ENCODE results near the gene CCDC85B.
A peak's percentile ranks its signal among the peaks of the same experiment; 100 is the strongest.

CCDC85B gene

DNA sequence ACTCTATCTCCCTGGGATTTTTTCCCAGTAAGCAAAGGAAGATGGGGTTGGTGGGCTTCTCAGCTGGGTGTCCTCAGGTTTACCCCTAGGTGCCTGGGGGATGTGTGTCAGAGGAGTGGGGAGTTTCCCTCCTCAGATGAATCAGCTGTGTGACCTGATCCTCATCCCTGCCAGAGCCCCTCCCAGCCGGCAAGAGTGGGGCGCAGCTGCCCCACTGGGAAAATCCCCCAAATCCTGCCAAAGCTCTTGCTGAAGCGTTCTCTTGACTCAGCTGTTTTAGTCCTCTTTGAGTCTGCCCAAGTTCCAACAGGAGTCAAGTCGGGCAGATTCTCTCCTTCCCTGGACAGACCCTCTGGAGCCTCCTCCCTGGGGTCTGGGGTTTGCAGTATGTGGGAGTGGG lies 22.4 kb downstream of the CCDC85B start:
- DNase-seq: no peak

DNA sequence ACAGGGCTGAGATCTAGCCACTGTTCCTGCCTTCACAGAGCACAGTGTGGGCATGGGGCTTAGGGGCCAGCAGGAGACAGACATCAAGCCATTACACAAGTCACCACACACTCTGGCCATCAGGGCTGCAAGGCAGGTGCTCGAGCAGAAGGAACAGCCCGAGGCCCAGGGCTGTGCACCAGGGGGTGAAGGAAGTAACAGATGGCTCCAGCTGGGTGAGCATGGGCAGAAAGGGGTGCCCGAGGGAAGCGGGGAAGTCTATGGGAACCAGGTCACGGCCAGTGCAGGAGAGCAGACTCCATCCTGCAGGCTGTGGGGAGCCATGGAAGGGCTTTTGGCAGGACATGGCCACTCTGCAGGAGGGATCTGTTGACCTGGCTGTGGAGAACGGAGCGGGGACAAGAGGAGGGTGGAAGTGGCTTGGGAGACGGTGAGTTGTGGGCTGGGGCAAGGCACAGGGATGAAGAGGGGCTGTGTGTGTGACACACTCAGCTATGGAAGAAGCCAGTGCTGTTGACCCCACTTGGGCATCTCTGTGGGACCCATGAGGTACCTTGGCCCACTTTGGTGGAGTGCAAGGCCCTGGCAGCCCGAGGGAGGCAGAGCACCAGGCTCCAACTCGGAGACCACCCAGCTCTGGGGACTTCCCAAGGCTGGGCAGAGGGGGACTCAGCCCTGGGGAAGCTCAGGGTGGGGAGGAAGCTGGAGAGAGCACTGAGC lies 24.8 kb downstream of the CCDC85B start:
- DNase-seq: no peak

DNA sequence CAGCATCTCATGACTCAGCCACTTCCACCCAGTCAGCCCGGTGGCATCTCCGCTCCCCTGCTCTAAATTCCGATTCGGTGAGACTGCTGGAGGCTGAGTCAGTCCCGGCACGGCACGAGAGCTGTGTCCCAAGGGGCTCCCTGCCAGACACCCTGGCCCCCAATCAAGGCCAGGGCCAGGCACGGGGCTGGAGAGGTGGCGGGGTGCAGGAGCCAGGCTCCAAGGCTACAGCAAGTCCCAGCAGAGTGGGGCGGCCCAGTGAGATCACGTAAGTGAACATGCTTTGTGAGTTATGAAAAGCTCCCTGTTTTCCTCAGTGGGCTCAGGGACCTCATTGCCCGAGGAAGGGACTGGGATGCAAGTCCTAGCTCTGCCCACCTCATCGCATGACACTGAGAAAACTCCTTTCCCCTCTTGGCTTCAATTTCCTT lies 25.4 kb downstream of the CCDC85B start:
- DNase-seq: no peak

DNA sequence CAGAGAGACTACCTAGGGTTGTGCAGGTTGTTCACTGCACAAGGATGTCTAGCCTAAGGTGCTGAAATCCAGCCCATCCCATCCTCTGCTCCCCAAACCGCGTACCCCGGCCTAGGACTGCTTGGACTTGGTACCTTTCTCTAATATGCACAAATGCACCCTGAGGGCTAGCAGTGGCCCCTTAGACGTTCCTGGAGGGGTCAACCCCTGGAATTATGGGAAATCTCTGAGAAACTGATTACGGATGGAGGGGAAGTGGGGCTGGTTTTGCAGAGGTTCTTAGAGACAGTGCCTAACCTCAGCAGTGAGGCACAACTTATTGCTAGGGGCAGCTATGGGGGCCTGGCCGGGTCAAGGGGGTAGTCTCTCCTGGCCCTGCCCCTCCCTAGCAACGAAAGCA lies 25.9 kb downstream of the CCDC85B start:
- DNase-seq: no peak

DNA sequence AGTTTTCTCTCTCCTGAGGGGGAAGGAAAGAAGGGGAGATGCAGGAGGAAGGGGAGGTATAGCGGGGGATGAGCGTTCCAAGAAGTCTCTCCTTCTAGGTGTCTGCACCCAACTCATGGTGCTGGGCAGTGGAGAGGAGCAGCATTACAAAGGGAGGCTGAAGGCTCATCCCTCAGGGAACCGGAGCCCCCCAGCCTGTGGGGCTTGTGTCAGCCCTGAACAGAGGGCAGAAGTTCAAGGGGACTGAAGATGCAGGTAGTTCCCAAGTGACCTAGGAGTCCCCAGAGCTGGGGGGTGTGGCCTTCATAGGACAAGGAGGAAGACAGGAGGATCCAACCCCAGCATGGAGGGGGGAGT lies 26.6 kb downstream of the CCDC85B start:
- no peak for DNase-seq

- no peak for DNase-seq
Observed at GRCh38 chr11:65917434-65918210, 27.1 kb downstream of the CCDC85B start.

- no peak for DNase-seq
Observed at GRCh38 chr11:65918211-65919140, 28.0 kb downstream of the CCDC85B start, which contains the start of gene C11orf68. Gene C11orf68, minus strand, starts transcription at chr11:65919062. Its CDS starts 31 bp downstream, at chr11:65919031.

DNA sequence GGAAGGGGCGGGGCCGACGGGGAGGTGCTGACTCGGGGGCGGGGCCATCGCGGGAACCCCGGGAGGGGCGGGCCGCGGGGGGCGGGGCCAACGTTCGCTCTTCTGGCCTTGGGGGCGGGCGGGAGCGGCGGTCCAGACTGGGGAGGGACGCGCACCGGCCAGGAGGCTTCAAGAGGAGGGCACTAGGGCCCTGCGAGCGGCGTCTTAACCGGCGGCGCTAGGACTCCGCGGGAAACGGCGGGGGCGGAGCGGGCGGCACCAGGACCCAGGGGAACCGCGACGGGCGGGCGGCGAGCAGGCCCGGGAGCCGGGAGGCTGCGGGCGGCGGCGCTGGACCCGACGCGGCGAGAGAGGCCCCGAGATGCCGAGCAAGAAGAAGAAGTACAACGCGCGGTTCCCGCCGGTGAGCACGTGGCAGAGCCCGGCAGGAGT lies 28.7 kb downstream of the CCDC85B start, which contains the start of gene DRAP1:
DRAP1 (plus strand) TSS at position 286 of the 432 bp plus-strand sequence; CDS start at position 362, 76 bp downstream.
- DNase-seq: peak; percentile 93

DNA sequence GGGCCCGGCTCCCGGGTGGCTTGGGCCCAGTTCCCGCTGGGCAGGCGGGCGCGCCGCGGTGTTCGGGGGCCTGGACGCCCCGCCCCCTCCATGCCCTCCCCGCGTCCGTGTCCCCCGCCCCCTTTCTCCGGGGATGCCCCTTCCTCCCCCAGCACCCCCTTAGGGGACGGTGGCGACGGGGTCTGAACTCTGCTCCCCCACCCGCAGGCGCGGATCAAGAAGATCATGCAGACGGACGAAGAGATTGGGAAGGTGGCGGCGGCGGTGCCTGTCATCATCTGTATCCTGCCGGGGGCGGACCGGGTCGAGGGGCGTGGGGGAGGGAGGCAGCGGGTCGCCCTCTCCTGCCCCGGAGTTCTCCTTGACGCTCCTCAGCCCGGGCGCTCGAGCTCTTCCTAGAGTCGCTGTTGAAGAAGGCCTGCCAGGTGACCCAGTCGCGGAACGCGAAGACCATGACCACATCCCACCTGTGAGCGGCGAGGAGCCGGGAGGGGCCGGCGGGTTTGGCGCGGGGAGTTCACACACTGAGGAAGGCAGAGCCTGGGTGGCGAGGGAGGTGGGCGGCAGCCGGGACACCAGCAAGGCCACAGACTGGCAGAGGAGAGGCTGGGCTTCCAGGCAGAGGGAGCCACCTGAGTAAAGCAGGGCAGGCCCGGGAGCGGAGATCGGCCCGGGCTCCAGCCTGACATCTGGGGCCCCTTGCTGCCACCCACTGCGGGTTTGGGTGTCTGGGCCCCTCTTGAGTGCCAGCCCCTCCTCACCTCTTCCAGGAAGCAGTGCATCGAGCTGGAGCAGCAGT lies 29.3 kb downstream of the CCDC85B start:
- DNase-seq: no peak

- DNase-seq: no peak
Observed at GRCh38 chr11:65920372-65920802, 29.9 kb downstream of the CCDC85B start.

DNA sequence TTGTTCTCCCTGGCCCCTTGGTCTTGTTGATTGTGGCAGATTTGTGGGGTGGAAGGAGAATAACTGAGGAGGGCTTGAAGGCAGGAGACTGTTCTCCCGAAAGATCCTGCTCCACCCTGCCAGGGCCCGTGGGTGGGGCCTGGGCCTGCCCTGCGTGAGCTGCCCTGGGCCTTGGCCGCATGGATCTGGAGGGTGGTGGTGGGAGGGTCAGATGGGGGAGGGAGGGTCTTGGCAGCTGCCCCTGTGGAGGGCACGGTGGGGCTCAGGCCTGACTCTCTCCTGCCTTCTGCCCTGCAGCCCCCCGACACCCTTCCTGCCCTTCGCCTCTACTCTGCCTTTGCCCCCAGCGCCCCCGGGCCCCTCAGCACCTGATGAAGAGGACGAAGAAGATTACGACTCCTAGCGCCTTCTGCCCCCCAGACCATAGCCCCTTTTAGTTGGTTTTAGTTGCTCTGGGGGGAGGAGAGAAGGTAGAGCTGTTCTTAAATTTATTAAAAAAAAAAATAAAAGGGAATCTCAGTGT lies 30.6 kb downstream of the CCDC85B start:
- DNase-seq: no peak

DNA sequence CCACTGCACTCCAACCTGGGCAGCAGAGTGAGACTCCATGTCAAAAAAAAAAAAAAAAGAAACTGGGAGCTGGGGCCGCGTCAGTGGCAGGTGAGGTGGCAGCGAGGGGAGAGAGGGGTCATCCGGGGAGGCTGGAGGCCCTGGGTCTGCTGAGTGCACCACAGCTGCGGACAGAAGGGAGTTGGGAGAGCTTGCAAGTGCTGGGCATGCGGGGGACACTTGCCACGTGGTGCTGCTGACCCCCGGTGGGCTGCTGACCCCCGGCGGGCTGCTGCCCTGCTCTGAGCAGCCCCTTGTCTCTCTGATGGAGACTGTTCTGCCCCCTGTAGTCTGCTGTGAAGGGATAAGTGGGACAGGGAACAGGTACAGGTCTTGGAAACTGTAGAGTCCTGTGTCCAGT lies 31.4 kb downstream of the CCDC85B start:
- DNase-seq: no peak

GRCh38 chr11:65922565-65922964 lies 32.1 kb downstream of the CCDC85B start:
- no peak for DNase-seq

GRCh38 chr11:65925397-65925796 lies 34.9 kb downstream of the CCDC85B start:
- no peak for DNase-seq

- no peak for DNase-seq
Observed at GRCh38 chr11:65927904-65928397, 37.5 kb downstream of the CCDC85B start.

DNA sequence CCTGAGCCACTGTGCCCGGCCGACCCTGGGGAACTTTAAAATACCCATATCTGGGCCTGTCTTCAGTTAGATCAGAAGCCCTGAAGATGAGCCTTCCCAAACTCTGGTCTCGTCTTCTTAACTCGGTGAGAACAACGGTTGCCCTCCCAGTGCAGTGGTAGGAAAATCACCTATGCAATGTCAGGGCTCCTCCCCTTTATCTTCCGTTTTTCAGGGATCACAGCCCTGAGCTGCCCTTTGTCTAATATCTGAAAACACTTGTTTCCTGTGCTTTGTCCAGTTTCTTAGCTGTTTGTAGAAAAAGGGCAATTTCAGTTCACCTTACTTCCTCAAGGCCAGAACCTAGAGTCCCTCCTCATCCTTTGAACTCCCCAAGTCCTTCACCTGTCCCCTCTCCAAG lies 38.2 kb downstream of the CCDC85B start:
- no peak for DNase-seq

- no peak for DNase-seq
Observed at GRCh38 chr11:65931773-65932557, 41.5 kb downstream of the CCDC85B start.

DNA sequence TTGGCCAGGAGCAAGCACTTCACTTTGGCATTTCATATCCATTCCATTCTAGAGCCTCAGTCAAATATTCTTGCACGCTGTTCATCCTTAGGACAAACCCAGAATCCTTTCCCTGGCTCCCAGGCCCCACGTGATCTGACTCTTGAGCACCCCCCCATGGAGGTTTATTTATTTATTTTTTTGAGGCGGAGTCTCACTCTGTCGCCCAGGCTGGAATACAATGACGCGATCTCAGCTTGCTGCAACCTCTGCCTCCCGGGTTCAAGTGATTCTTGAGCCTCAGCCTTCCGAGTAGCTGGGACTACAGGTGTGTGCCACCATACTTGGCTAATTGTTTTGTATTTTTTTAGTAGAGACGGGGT lies 42.1 kb downstream of the CCDC85B start:
- no peak for DNase-seq

DNA sequence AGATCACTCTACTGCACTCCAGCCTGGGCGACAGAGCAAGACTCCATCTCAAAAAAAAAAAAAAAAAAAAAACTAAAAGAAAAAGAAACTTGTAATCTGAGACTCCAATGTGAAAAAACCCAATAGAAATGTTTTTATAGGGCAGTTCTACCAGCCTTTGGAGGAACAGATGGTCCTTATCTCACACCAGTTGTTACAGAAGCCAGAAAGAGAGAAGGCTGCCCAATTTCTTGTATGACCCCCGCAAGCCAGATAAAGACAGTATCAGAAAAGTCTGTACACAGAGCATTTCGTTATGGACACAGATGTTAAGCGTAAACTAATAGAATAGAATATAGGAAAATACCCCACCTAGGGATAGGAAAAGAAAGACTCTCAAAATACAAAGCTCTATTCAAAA lies 43.5 kb downstream of the CCDC85B start:
- no peak for DNase-seq

GRCh38 chr11:65937766-65938165 lies 47.3 kb downstream of the CCDC85B start:
- DNase-seq: no peak

Measured in NCI-H748 treated with DMSO at 0.1 percent for 48 hours (cell line).